ENCODE measurements around the gene OVAAL. TPM values are rescaled to one million over a fixed set of nuclear protein-coding genes. Genes with fewer than 3 reads are reported as not detected.
A peak's percentile ranks its signal among the peaks of the same experiment; 100 is the strongest.

Gene OVAAL
- total and polyA plus RNA-seq, 9 of the 15 experiments (the other 6 are each of a cell fraction or from before 2014, with no cell fraction given), result 0.04 to 0.18 (median 0.08) TPM; not detected in 4

DNA sequence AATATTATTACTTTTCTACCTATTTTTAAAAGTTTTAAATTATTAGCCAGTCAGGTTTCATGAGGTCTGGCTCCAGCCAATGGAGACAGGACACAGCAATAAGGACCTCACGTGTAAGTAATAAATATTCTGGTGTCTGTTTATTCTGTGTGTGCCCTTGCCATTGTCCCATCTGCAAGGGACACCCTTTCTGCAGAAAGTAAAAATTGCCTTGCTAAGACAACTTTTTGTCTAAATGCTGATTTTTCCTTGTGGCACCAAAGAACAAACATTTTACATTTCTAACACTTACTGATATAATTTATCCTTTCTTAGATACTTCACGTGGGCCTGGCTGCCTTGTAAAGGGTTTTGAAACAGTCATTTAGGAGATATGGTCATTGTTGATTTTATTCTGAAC is 29.4 kb downstream of the OVAAL start (continued):
- TF ChIP-seq, protein P1, sequence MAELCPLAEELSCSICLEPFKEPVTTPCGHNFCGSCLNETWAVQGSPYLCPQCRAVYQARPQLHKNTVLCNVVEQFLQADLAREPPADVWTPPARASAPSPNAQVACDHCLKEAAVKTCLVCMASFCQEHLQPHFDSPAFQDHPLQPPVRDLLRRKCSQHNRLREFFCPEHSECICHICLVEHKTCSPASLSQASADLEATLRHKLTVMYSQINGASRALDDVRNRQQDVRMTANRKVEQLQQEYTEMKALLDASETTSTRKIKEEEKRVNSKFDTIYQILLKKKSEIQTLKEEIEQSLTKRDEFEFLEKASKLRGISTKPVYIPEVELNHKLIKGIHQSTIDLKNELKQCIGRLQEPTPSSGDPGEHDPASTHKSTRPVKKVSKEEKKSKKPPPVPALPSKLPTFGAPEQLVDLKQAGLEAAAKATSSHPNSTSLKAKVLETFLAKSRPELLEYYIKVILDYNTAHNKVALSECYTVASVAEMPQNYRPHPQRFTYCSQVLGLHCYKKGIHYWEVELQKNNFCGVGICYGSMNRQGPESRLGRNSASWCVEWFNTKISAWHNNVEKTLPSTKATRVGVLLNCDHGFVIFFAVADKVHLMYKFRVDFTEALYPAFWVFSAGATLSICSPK (IDR thresholded peaks at IDR 0.05; ENCODE audit: borderline replicate concordance), result no peak
- TF ChIP-seq HNRNPH1 (optimal IDR thresholded peaks at IDR 0.05; ENCODE audit: low read depth, low read length) (no peak), SIX5 (IDR thresholded peaks at IDR 0.05; ENCODE audit: borderline replicate concordance in 1 of 2, insufficient read depth in 1 of 2, low read depth in 1 of 2, low read length in 2 of 2) (no peak), EP300 (IDR thresholded peaks at IDR 0.05; ENCODE audit: low read length) (no peak), CBX8 (IDR thresholded peaks at IDR 0.05; ENCODE audit: borderline replicate concordance, extremely low read depth, low read depth, low read length, poor library complexity, severe bottlenecking) (no peak)
- TF ChIP-seq, protein P2, sequence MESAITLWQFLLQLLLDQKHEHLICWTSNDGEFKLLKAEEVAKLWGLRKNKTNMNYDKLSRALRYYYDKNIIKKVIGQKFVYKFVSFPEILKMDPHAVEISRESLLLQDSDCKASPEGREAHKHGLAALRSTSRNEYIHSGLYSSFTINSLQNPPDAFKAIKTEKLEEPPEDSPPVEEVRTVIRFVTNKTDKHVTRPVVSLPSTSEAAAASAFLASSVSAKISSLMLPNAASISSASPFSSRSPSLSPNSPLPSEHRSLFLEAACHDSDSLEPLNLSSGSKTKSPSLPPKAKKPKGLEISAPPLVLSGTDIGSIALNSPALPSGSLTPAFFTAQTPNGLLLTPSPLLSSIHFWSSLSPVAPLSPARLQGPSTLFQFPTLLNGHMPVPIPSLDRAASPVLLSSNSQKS (CRISPR knock-in tag; IDR thresholded peaks at IDR 0.05), result no peak

GRCh38 chr1:180590889-180591288 is 32.1 kb downstream of the OVAAL start:
- in situ Hi-C loops (cut with MboI), result no loop called here
- 63% methylated on average over 2 of the region's 2 CpGs for WGBS (ENCODE audit: insufficient coverage, low coverage, missing lambda C conversion rate)
- H3K4me3 ChIP-seq, result no peak overlapping the region
- no peak overlapping the region for H3K4me2 ChIP-seq (ENCODE audit: insufficient read depth, low read length)
- ChIA-PET CTCF (ENCODE audit: low intra/inter-chr PET ratio) (no interaction called here), POLR2A (interaction anchor here (1.0 to 1.3 kb wide), 3 partner anchors 19 to 40 kb away, joined by 3 to 4 read pairs (median 3); no protein-coding TSS in a partner anchor)
- H3K9me3 ChIP-seq (replicated peaks; ENCODE audit: control insufficient read depth, insufficient read depth, low read depth, low read length), result peaks cover 7% of the 10 kb centered on the region
- H3K9ac ChIP-seq (ENCODE audit: insufficient read depth in 1 of 2, low read depth in 2 of 2, low read length in 2 of 2), result no peak overlapping the region
- intact Hi-C loops (cut with micrococcal nuclease), result no loop called here
- ATAC-seq (no peak), FAIRE-seq (no peak), DNase-seq (ENCODE audit: extremely low read depth in 1 of 4, low spot score in 3 of 4) (no peak)
- no peaks in the 10 kb centered on the region for H3K79me2 ChIP-seq (ENCODE audit: control insufficient read depth, insufficient read depth, low read length)
- H3K36me3 ChIP-seq (ENCODE audit: control insufficient read depth, insufficient read depth, low read length), result no peaks in the 10 kb centered on the region
- H3K27ac ChIP-seq (ENCODE audit: extremely low read depth, low read depth, low read length), result no peak overlapping the region
- BruUV-seq (replicated peaks), result no TSS peak
- H3K9me1 ChIP-seq (ENCODE audit: control insufficient read depth, insufficient read depth, low read length), result no peaks in the 10 kb centered on the region
- H4K20me1 ChIP-seq (replicated peaks; ENCODE audit: control insufficient read depth, insufficient read depth, low read length), result no peaks in the 10 kb centered on the region
- H3K27me3 ChIP-seq (ENCODE audit: control insufficient read depth in 2 of 2, insufficient read depth in 2 of 2, low read length in 2 of 2), result no peaks in the 10 kb centered on the region
- H3K4me1 ChIP-seq (replicated peaks in 1 of 2; ENCODE audit: control insufficient read depth in 2 of 2, insufficient read depth in 2 of 2, low read length in 2 of 2), result peaks cover 12 to 26% of the 10 kb centered on the region in 2 experiments; a peak in 4 of 5 replicates
- no peak overlapping the region for H2AFZ ChIP-seq (ENCODE audit: low read depth, low read length)
- TF ChIP-seq ZNF586 (CRISPR knock-in tag; conservative IDR thresholded peaks at IDR 0.05), result no peak
- TF ChIP-seq ETS2 (tag; IDR thresholded peaks at IDR 0.05; ENCODE audit: borderline replicate concordance, poor library complexity, severe bottlenecking), result no peak
- no peak for TF ChIP-seq ZNF184 (CRISPR knock-in tag; IDR thresholded peaks at IDR 0.05)
- TF ChIP-seq RBM34 (IDR thresholded peaks at IDR 0.05; ENCODE audit: borderline replicate concordance, insufficient read depth, low read length), result no peak
- TF ChIP-seq C11orf30 (IDR thresholded peaks at IDR 0.05; ENCODE audit: low read depth), result peak; percentile 45; the same call in 1 of the 2 replicates
- TF ChIP-seq ZNF584 (CRISPR knock-in tag; IDR thresholded peaks at IDR 0.05; ENCODE audit: low read depth), result no peak
- TF ChIP-seq ZNF316 (IDR thresholded peaks at IDR 0.05), result peak; percentile 66
- TF ChIP-seq HOXB6 (CRISPR knock-in tag; IDR thresholded peaks at IDR 0.05; ENCODE audit: borderline replicate concordance), result no peak
